GM13977 (cell line): Measurements from ENCODE around the gene HTRA1.

ENCODE experiments used
- DNase-seq: peaks from one replicate; pipeline ENCODE4 v3.0.0; 2012; ENCODE audit warnings: low spot score
- in situ Hi-C: fragments of 300-500 bp; cut with MboI; formaldehyde crosslinking; loops from one replicate; pipeline ENCODE4 v1.12.0; 2022; ENCODE audit warnings: low sequenced_read_pairs, low pct_unique_long_range_greater_than_20kb, mixed read lengths, inconsistent platforms; ENCODE audit not compliant: unreplicated experiment
- TF ChIP-seq, protein P1 (sequence below): IDR thresholded peaks from 2 replicates; pipeline ENCODE4 v1.5.1; 2012; ENCODE audit warnings: mild to moderate bottlenecking, control low read depth; ENCODE audit not compliant: insufficient read depth; ENCODE audit errors: extremely low read depth, missing control alignments

The HTRA1 gene

GRCh38 chr10:122475100-122475499 lies 13.7 kb downstream of the HTRA1 start:
- TF ChIP-seq, protein P1, sequence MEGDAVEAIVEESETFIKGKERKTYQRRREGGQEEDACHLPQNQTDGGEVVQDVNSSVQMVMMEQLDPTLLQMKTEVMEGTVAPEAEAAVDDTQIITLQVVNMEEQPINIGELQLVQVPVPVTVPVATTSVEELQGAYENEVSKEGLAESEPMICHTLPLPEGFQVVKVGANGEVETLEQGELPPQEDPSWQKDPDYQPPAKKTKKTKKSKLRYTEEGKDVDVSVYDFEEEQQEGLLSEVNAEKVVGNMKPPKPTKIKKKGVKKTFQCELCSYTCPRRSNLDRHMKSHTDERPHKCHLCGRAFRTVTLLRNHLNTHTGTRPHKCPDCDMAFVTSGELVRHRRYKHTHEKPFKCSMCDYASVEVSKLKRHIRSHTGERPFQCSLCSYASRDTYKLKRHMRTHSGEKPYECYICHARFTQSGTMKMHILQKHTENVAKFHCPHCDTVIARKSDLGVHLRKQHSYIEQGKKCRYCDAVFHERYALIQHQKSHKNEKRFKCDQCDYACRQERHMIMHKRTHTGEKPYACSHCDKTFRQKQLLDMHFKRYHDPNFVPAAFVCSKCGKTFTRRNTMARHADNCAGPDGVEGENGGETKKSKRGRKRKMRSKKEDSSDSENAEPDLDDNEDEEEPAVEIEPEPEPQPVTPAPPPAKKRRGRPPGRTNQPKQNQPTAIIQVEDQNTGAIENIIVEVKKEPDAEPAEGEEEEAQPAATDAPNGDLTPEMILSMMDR: no peak
- no peak for DNase-seq
- in situ Hi-C loops: no loop called here

DNA sequence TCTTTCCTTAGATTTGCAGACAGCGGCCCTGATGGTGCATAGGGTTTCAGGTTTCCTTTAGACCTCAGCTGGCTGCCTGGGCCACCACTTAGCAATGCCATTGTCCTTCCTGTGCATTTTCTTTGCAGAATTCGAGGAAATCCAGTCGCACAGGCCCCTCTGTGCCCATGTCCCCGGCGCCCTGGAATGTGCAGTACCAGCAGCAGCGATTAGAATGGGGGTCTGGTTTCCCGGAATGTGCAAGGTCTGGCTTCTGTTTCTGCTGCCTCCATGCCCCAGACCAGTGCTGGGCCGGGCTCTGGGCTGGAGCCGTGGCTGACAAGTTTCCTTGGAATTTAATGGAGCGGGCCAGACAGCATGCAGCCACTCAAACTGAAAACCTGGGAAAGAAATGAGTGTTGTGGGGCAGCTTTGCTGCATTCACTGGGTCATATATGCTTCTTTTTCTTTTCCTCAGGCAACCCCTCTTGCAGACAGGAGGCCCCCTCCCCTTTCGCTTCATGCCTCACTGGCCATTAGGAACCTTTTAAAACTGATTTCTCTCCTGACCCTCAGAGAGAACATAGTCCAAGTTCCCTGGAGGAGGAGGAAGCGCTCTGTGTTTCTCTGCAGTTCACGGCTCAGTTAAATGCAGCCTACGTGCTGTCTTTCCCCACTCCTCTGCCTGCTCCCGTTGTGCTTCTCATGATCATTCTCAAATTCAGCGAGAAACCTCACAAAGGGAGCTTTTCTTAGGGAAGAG lies 14.4 kb downstream of the HTRA1 start:
- TF ChIP-seq, protein P1: no peak
- in situ Hi-C loops: no loop called here
- DNase-seq: no peak

DNA sequence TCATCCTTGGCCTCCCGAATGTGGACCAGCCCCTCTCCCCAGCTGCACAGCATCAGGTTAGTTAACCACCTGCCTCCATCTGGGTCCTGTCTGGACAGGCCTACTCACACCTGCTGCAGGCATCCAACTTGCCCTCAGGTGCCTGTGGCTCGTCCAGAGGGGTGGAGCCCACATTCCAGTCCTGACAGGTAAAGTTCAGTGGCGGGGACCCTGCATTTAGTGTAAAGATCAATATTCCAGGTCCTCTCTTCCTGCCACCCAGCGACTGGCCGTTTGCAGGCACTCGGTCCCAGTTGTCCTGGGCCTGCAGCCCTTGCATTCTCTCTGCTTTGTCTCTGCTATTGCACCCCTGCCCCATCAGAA lies 15.0 kb downstream of the HTRA1 start:
- TF ChIP-seq, protein P1: no peak
- no peak for DNase-seq
- in situ Hi-C loops: no loop called here

DNA sequence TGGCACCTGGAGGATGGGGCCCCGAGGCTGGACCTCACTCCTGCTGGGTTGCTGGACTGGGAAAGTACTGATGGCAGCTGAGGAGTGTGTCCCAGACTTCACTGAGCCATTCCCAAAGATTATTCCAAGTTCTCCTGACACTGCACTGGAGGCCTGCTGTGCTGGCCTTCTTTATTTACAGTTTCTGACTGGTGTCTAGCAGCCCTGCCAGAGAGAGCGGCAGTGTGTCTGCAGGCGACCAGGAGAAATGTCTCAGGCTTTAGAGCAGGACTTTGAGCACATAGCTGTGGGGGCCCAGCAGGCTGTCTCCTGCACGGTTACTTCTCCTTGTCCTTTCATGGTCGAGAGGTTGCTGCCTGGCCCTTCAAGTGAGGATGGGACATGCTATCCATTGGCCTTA lies 16.1 kb downstream of the HTRA1 start:
- TF ChIP-seq, protein P1: no peak
- in situ Hi-C loops: no loop called here
- no peak for DNase-seq

GRCh38 chr10:122478971-122479370 lies 17.6 kb downstream of the HTRA1 start:
- TF ChIP-seq, protein P1: no peak
- in situ Hi-C loops: no loop called here
- no peak for DNase-seq

DNA sequence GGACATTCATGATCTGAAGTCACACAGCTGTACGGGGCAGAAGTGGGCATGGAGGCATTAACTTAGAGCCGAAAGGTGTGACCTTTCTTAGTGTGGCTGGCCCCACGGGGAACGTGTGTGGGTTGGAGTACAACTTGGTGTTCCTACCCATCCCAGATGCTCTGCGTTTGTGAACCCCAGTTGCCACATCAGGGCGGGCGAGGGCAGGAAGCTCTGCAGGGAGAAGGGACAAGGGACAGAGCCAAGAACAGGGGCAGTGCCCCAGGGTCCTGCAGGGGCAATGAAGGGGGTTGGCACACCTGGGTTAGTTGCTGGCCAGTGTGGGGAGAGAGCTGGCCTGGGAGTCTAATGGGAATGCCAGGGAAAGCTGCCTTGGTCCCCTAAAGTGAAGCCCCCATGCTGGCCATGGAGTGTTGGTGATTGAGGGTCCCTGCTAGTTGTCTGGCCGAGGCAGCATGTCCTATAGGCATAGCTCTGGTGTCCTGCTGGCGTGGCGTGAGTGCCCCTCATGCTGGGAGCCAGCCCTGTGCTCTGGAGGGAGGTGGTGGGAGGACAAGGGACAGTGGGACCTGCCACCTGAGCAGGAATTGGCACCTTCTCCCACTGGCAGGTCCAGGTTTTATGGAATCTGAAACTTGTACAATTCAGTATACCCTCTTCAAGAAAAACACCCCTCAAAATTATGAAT lies 18.9 kb downstream of the HTRA1 start:
- TF ChIP-seq, protein P1: no peak
- DNase-seq: no peak
- in situ Hi-C loops: no loop called here
